K562 (cell line): ENCODE results near the gene IGF2. TPM values are rescaled to one million over a fixed set of nuclear protein-coding genes. Genes with fewer than 3 reads are reported as not detected.
A peak's percentile ranks its signal among the peaks of the same experiment; 100 is the strongest.

Experiments used
- MAZ ChIP-seq, 2 experiments: fragments of 450-650 bp in 1 of 2; sonication (generic) in 1 of 2; formaldehyde crosslinking; IDR thresholded peaks in 1 of 2; conservative IDR thresholded peaks in 1 of 2; 2 replicates each; pipeline versions ENCODE4 v1.4.0 to v1.5.0; 2020; ENCODE audit warnings: mild to moderate bottlenecking in 1 of 2, missing genetic modification reagents in 1 of 2
- MYBL2 ChIP-seq, 2 experiments: fragments of 450-650 bp in 1 of 2; sonication (generic) in 1 of 2; formaldehyde crosslinking in 1 of 2; IDR thresholded peaks; 2 replicates each; pipeline versions ENCODE4 v1.6.1 to v1.8.1; 2017 to 2022; ENCODE audit warnings: borderline replicate concordance in 1 of 2, inconsistent platforms in 1 of 2, low read depth in 1 of 2, mild to moderate bottlenecking in 1 of 2, missing genetic modification reagents in 1 of 2, moderate library complexity in 1 of 2
- RAD21 ChIP-seq, 2 experiments: fragments of 250-450 bp in 1 of 2; fragments of 450-650 bp in 1 of 2; sonication (Bioruptor Pico) in 1 of 2; formaldehyde crosslinking in 1 of 2; IDR thresholded peaks in 1 of 2; conservative IDR thresholded peaks in 1 of 2; 2 replicates each; pipeline versions ENCODE4 v1.4.0 to v1.8.0; 2020 to 2022; ENCODE audit warnings: mild to moderate bottlenecking in 2 of 2, moderate library complexity in 1 of 2
- SMAD1 ChIP-seq: fragments of 150-350 bp; IDR thresholded peaks from 2 replicates; pipeline ENCODE4 v1.6.1; 2014; ENCODE audit warnings: low read length, low read depth; ENCODE audit not compliant: partially characterized antibody
- STAG1 ChIP-seq: sonication (generic); formaldehyde crosslinking; IDR thresholded peaks from 2 replicates; pipeline ENCODE4 v1.5.0; 2020; ENCODE audit warnings: missing genetic modification reagents, borderline replicate concordance
- ZNF668 ChIP-seq: fragments of 250-450 bp; sonication (Bioruptor Pico); IDR thresholded peaks from 2 replicates; pipeline ENCODE4 v1.8.0; 2022; ENCODE audit warnings: mild to moderate bottlenecking, inconsistent platforms
- polyA plus RNA-seq, 8 experiments: library from polyadenylated mRNA; depleted of rRNA in 4 of 8; stranded (reverse) in 5 of 8; unstranded in 3 of 8; fragments of >200 nt; fragmentation: Nextera tagmentation in 2 of 8; fragmentation: Illumina TruSeq in 1 of 8; extraction: Ambion mirVana in 2 of 8; extraction: Trizol in 1 of 8; gene quantifications; 2 replicates each; pipeline versions ENCODE4 v1.2.1 to v1.2.3, GENCODE V29; 2011 to 2014; ENCODE audit warnings: inconsistent platforms in 1 of 8, missing spikeins in 1 of 8
- total RNA-seq, 7 experiments: library from RNA; depleted of rRNA in 6 of 7; stranded (reverse); fragments of >200 nt in 6 of 7; fragmentation: Illumina TruSeq in 2 of 7; extraction: Trizol in 2 of 7; gene quantifications; 2 replicates each; pipeline versions ENCODE4 v1.2.1 to v1.2.3, GENCODE V29; 2011 to 2021; ENCODE audit warnings: low replicate concordance in 1 of 7
- TF ChIP-seq, protein P1 (sequence below): sonication (generic); formaldehyde crosslinking; IDR thresholded peaks from 2 replicates; pipeline ENCODE4 v1.8.0; 2022; ENCODE audit warnings: mild to moderate bottlenecking, missing genetic modification reagents

IGF2 gene
- total and polyA plus RNA-seq, 9 of the 15 experiments (the other 6 are each of a cell fraction or from before 2014, with no cell fraction given) = 0.16 TPM; not detected in 8

DNA sequence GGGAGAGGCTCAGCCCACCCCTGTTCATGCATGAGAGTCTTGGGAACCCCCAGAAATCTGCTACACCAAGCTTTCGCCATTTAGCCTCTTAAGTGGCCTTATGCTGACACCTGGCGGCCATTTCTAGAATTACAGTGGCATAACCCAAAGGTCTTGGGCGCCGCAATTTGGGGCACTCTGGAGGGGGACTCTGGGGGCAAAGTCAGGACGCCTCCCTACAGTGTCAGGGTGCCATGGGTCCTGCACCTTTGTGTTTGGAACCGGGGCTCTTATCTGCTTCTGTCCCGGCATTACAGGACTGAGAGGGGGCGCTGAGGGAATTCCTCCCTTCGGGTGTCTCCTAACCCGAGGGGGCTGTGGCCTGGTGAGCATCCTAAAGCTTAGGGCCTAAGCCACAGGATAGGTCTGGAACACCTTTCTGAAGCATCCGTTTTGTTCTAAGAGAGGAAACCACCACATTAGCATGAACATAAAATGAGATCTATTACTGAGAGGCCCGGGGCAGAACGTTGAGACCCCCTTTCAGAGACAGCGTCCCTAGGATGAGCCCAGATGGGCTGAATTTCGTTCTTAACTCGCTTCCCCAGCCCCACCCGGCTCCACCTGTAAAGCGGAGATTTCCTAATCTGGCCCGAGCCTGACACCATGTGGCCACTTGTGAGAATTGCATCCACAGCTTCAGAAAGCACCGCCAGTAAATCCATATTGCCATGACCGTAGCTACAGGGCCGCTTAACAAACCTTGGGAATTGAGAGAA lies 12.5 kb upstream of the IGF2 start (continued):
- no peak for TF ChIP-seq MYBL2 (IDR thresholded peaks at IDR 0.05; ENCODE audit: low read depth)
- TF ChIP-seq MYBL2 (CRISPR knock-in tag; IDR thresholded peaks at IDR 0.05; ENCODE audit: borderline replicate concordance) = no peak
- peak; percentile 53 to 76 for TF ChIP-seq RAD21 (CRISPR knock-in tag; conservative IDR thresholded peaks at IDR 0.05 in 1 of 2, IDR thresholded peaks at IDR 0.05 in 1 of 2)
- TF ChIP-seq SMAD1 = no peak
- peak in 1 of 2 experiments; percentile 42; a peak in 2 of 4 replicates for TF ChIP-seq MAZ (CRISPR knock-in tag; conservative IDR thresholded peaks at IDR 0.05 in 1 of 2, IDR thresholded peaks at IDR 0.05 in 1 of 2)
- TF ChIP-seq, protein P1, sequence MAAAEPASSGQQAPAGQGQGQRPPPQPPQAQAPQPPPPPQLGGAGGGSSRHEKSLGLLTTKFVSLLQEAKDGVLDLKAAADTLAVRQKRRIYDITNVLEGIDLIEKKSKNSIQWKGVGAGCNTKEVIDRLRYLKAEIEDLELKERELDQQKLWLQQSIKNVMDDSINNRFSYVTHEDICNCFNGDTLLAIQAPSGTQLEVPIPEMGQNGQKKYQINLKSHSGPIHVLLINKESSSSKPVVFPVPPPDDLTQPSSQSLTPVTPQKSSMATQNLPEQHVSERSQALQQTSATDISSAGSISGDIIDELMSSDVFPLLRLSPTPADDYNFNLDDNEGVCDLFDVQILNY (CRISPR knock-in tag) = no peak
- no peak for TF ChIP-seq ZNF668 (CRISPR knock-in tag)
- peak; percentile 58; the same call in 1 of the 2 replicates for TF ChIP-seq STAG1 (CRISPR knock-in tag)
